HepG2 (cell line): Measurements from ENCODE around the gene ZNF284. TPM values are rescaled to one million over a fixed set of nuclear protein-coding genes. Genes with fewer than 3 reads are reported as not detected.

ENCODE experiments used
- ATAC-seq: fragments of 200-7000 bp; cut with Tn5 transposase; 3 replicates; pipeline ENCODE4 v1.9.1; 2020; ENCODE audit warnings: mild to moderate bottlenecking, moderate library complexity
- BruUV-seq: library from RNA; stranded (reverse); fragments of 400-500 nt; replicated peaks from 2 replicates; lab custom pipeline; 2021; lab: Mats Ljungman, UMichigan
- CTCF ChIA-PET: fragments of 300-600 bp; formaldehyde crosslinking; extraction: SDS; loops from one replicate; lab custom pipeline; 2021; ENCODE audit warnings: low total read pairs, inconsistent platforms, low intra/inter-chr PET ratio; lab: Yijun Ruan, JAX
- POLR2A ChIA-PET: fragments of 350-600 bp; sonication (Branson Sonifier 250); formaldehyde crosslinking; loops from one replicate; lab custom pipeline; 2020; ENCODE audit warnings: antibody characterized with exemption, inconsistent platforms; lab: Yijun Ruan, JAX
- DNase-seq: peaks from one replicate; pipeline ENCODE4 v3.0.0-alpha.2; 2015; ENCODE audit warnings: low spot score
- FAIRE-seq: peaks from 3 replicates; lab custom pipeline; 2011; peaks lifted over from hg19 to GRCh38; lab: Jason Lieb, UNC
- H2AFZ ChIP-seq: one replicate; pipeline ENCODE4 v1.6.1; 2011; ENCODE audit warnings: low read length, inconsistent platforms
- H3K27ac ChIP-seq: fragments of 300-600 bp; 3 replicates; pipeline ENCODE4 v1.8.0; 2011; ENCODE audit warnings: mixed run types, mild to moderate bottlenecking, mixed read lengths, low read length, inconsistent platforms; ENCODE audit not compliant: insufficient read depth; ENCODE audit errors: extremely low read length
- H3K27me3 ChIP-seq, 2 experiments: fragments of 200-600 bp in 1 of 2; 2 replicates in 1 of 2; 3 replicates in 1 of 2; pipeline versions ENCODE4 v1.6.0 to v1.8.0; 2011; ENCODE audit warnings: low read length in 2 of 2, mild to moderate bottlenecking in 2 of 2, moderate library complexity in 2 of 2, inconsistent platforms in 1 of 2; ENCODE audit not compliant: insufficient read depth in 2 of 2, control insufficient read depth in 1 of 2
- H3K36me3 ChIP-seq, 2 experiments: fragments of 200-600 bp in 1 of 2; replicated peaks in 1 of 2; 2 replicates in 1 of 2; 3 replicates in 1 of 2; pipeline versions ENCODE4 v1.5.1 to v1.8.0; 2011; ENCODE audit warnings: low read length in 2 of 2, inconsistent platforms in 1 of 2; ENCODE audit not compliant: insufficient read depth in 2 of 2, control insufficient read depth in 1 of 2
- H3K4me1 ChIP-seq: 2 replicates; pipeline ENCODE4 v1.5.1; 2012; ENCODE audit warnings: low read length, inconsistent platforms; ENCODE audit not compliant: insufficient read depth
- H3K4me2 ChIP-seq: 2 replicates; pipeline ENCODE4 v1.6.0; 2011; ENCODE audit warnings: low read depth, low read length, inconsistent platforms
- H3K4me3 ChIP-seq, 3 experiments: fragments of 200-600 bp in 1 of 3; sonication (generic), shearing (Covaris generic) in 1 of 3; replicated peaks in 1 of 3; 2 replicates each; pipeline ENCODE4 v1.5.1; 2011 to 2016; ENCODE audit warnings: low read length in 3 of 3, inconsistent platforms in 2 of 3, low read depth in 2 of 3, mild to moderate bottlenecking in 2 of 3, control low read depth in 1 of 3, mixed read lengths in 1 of 3; ENCODE audit not compliant: insufficient read depth in 1 of 3
- H3K79me2 ChIP-seq: one replicate; pipeline ENCODE4 v1.6.1; 2011; ENCODE audit warnings: low read length, inconsistent platforms; ENCODE audit not compliant: insufficient read depth
- H3K9ac ChIP-seq: 2 replicates; pipeline ENCODE4 v1.6.0; 2011; ENCODE audit warnings: mild to moderate bottlenecking, low read depth, low read length, inconsistent platforms; ENCODE audit not compliant: insufficient read depth
- H3K9me3 ChIP-seq: 2 replicates; pipeline ENCODE4 v1.5.1; 2012; ENCODE audit warnings: mild to moderate bottlenecking, low read length
- H4K20me1 ChIP-seq: 2 replicates; pipeline ENCODE4 v1.6.0; 2011; ENCODE audit warnings: inconsistent platforms, mild to moderate bottlenecking, low read length, moderate library complexity; ENCODE audit not compliant: insufficient read depth
- ATF4 ChIP-seq, 2 experiments: fragments of 450-650 bp in 1 of 2; sonication (generic) in 1 of 2; formaldehyde crosslinking; IDR thresholded peaks; 2 replicates each; pipeline versions ENCODE4 v1.5.0 to v1.8.0; 2020 to 2022; ENCODE audit warnings: mild to moderate bottlenecking in 1 of 2, missing genetic modification reagents in 1 of 2
- EZH2 ChIP-seq: conservative IDR thresholded peaks from 2 replicates; pipeline ENCODE4 v1.6.1; 2012; ENCODE audit warnings: mild to moderate bottlenecking, low read depth, low read length, moderate library complexity
- FOXC1 ChIP-seq: sonication (generic); formaldehyde crosslinking; IDR thresholded peaks from 2 replicates; pipeline ENCODE4 v1.8.0; 2022; ENCODE audit warnings: mild to moderate bottlenecking, missing genetic modification reagents, borderline replicate concordance
- GATAD1 ChIP-seq: IDR thresholded peaks from 2 replicates; pipeline ENCODE4 v1.6.1; 2016; ENCODE audit warnings: missing genetic modification reagents, missing compliant biosample characterization
- GMEB1 ChIP-seq: sonication (generic); formaldehyde crosslinking; IDR thresholded peaks from 2 replicates; pipeline ENCODE4 v1.5.1; 2020; ENCODE audit warnings: missing genetic modification reagents, mild to moderate bottlenecking, borderline replicate concordance
- KDM1A ChIP-seq: IDR thresholded peaks from 2 replicates; pipeline ENCODE4 v1.6.1; 2016; ENCODE audit warnings: missing compliant biosample characterization
- MTF1 ChIP-seq: sonication (generic); formaldehyde crosslinking; IDR thresholded peaks from 2 replicates; pipeline ENCODE4 v1.5.0; 2020; ENCODE audit warnings: missing genetic modification reagents
- ONECUT2 ChIP-seq: sonication (generic); formaldehyde crosslinking; IDR thresholded peaks from 2 replicates; pipeline ENCODE4 v1.4.0; 2020; ENCODE audit warnings: missing genetic modification reagents
- POLR2A ChIP-seq, 2 experiments: IDR thresholded peaks; 2 replicates each; pipeline ENCODE4 v1.6.1; 2011; ENCODE audit warnings: low read depth in 2 of 2, low read length in 2 of 2, mild to moderate bottlenecking in 1 of 2, moderate library complexity in 1 of 2; ENCODE audit not compliant: insufficient read depth in 1 of 2
- SOX13 ChIP-seq, 3 experiments: fragments of 450-650 bp in 1 of 3; sonication (generic) in 1 of 3; formaldehyde crosslinking in 1 of 3; IDR thresholded peaks in 2 of 3; conservative IDR thresholded peaks in 1 of 3; 2 replicates each; pipeline versions ENCODE4 v1.5.0 to v1.6.1; 2016 to 2020; ENCODE audit warnings: antibody characterized with exemption in 1 of 3, mild to moderate bottlenecking in 1 of 3, missing compliant biosample characterization in 1 of 3, missing genetic modification reagents in 1 of 3, moderate library complexity in 1 of 3
- TP53 ChIP-seq: sonication (generic); formaldehyde crosslinking; conservative IDR thresholded peaks from 2 replicates; pipeline ENCODE4 v1.4.0; 2020; ENCODE audit warnings: missing genetic modification reagents
- YEATS2 ChIP-seq: sonication (generic); formaldehyde crosslinking; IDR thresholded peaks from 2 replicates; pipeline ENCODE4 v1.4.0; 2020; ENCODE audit warnings: missing genetic modification reagents, borderline replicate concordance
- ZNF18 ChIP-seq: sonication (generic); formaldehyde crosslinking; IDR thresholded peaks from 2 replicates; pipeline ENCODE4 v1.8.0; 2022; ENCODE audit warnings: mild to moderate bottlenecking, missing genetic modification reagents; ENCODE audit not compliant: insufficient replicate concordance
- ZNF329 ChIP-seq: sonication (generic); formaldehyde crosslinking; IDR thresholded peaks from 2 replicates; pipeline ENCODE4 v1.9.0; 2021; ENCODE audit warnings: low read depth, mild to moderate bottlenecking, missing genetic modification reagents
- ZNF44 ChIP-seq: sonication (generic); formaldehyde crosslinking; IDR thresholded peaks from 2 replicates; pipeline ENCODE4 v1.5.1; 2020; ENCODE audit warnings: mild to moderate bottlenecking, missing genetic modification reagents
- ZNF607 ChIP-seq: sonication (generic); formaldehyde crosslinking; IDR thresholded peaks from 2 replicates; pipeline ENCODE4 v1.5.1; 2020; ENCODE audit warnings: missing genetic modification reagents, mild to moderate bottlenecking, borderline replicate concordance
- WGBS: methylation state at CpG from one replicate; pipeline ENCODE4 v1.1.6; 2017; ENCODE audit warnings: low lambda C conversion rate; 5-methylcytosine and 5-hydroxymethylcytosine counted together
- in situ Hi-C: cut with HindIII; loops from 2 replicates; pipeline ENCODE4 v1.10.0; 2017; ENCODE audit warnings: low pct_unique_long_range_greater_than_20kb; ENCODE audit not compliant: extremely low pct_ligation_motif_present
- intact Hi-C: fragments of 100-400 bp; cut with micrococcal nuclease; formaldehyde crosslinking; loops from one replicate; pipeline ENCODE4 v1.10.0; 2022; ENCODE audit not compliant: unreplicated experiment
- polyA plus RNA-seq, 8 experiments: library from polyadenylated mRNA; depleted of rRNA in 3 of 8; stranded (reverse) in 7 of 8; unstranded in 1 of 8; fragments of >200 nt; fragmentation: Illumina TruSeq in 4 of 8; extraction: Trizol in 4 of 8; gene quantifications; 2 replicates each; pipeline versions ENCODE4 v1.2.1 to v1.2.3, GENCODE V29; 2011 to 2016; ENCODE audit warnings: low read depth in 4 of 8, missing spikeins in 1 of 8, mixed read lengths in 1 of 8; ENCODE audit not compliant: insufficient read depth in 1 of 8
- total RNA-seq, 5 experiments: library from RNA; depleted of rRNA; stranded (reverse); fragments of >200 nt; fragmentation: Illumina TruSeq; extraction: Trizol; gene quantifications; 2 replicates each; pipeline ENCODE4 v1.2.3, GENCODE V29; 2016; ENCODE audit warnings: low read depth in 1 of 5
- TF ChIP-seq, protein P1 (sequence below): fragments of 450-650 bp; IDR thresholded peaks from 2 replicates; pipeline ENCODE4 v1.6.1; 2016

ZNF284 gene
- total and polyA plus RNA-seq, 2 of the 13 experiments (the other 11 are each of a cell fraction or from before 2014, with no cell fraction given) = 1.2 to 2.3 TPM

DNA sequence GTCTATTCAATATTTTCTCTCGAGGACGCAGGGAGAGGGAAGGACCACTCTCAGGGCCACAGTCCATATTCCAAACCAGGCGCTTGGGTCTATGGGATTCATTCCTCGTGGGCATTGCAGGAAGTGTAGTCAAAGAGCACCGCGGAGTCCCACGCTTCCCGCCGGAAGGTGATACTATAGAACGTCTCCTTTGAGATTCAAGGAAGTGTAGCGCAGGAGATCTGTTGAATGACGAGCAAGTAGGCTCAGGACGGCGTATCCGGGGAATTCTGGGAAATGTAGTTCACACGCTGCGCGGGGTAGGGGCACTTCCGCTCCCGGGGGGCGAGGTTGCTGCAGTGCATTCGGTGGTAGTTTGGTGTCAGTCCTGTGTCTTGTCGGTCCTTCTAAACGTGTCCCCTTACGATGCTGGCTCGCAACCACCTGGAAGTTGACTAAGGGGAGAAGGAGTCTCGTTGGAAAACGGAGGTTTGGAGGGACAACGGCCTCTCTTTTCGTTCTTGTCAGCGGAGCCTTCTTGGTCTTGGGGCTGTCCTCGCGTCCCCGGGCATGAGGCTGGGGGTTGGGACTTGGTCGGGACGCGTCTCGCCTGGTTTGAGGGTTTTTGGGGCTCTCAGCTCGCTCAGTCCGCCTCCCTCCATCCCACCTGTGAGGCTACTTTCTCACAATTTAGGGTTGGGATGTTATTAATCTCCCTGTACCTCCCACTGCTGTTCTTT is at the start of gene ZNF284 (continued):
- TF ChIP-seq GMEB1 (CRISPR knock-in tag) (peak; percentile 89), ZNF18 (CRISPR knock-in tag) (no peak), TP53 (no peak), ATF4 (CRISPR knock-in tag; IDR thresholded peaks at IDR 0.05) (peak in 1 of 2 experiments; percentile 29; a peak in 1 of 4 replicates), MTF1 (no peak), FOXC1 (0 out of 2 replicates have a peak, but pooled peaks have one; percentile 5)

DNA sequence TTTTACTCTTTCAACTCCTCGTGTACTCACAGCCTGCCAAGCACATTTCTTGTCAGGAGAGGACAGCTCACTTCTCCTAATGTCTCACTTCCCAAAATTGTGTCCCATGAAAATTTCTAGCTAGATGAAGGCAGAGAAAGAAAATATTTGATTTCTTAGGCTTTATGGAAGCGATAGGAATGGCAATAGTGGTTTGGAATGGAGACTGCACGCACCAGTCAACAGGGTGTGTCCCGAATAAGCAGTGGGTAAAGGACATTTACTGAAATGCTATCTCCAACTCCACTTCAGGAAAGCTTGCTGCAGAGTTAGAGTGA is 47.1 kb upstream of the ZNF284 start:
- 41% methylated on average over 4 of the region's 4 CpGs for WGBS
- Histone ChIP-seq H3K4me2 (peak overlapping the region; percentile 85), H3K27me3 (no peaks in the 10 kb centered on the region; a peak in 1 of 5 replicates), H3K9me3 (no peaks in the 10 kb centered on the region), H4K20me1 (no peaks in the 10 kb centered on the region), H3K4me1 (peaks cover 16% of the 10 kb centered on the region; the same call in 1 of the 2 replicates), H3K27ac (no peak overlapping the region), H3K9ac (peak overlapping the region; percentile 75), H3K79me2 (peaks cover 4% of the 10 kb centered on the region), H2AFZ (peak overlapping the region; percentile 98), H3K36me3 (peaks cover 3 to 16% of the 10 kb centered on the region in 2 experiments; a peak in 3 of 5 replicates), H3K4me3 (peak overlapping the region; percentile 88 to 97 (median 91))
- POLR2A ChIA-PET = interaction anchor here (0.7 to 1.6 kb wide), 3 partner anchors 20 to 117 kb away, joined by 3 to 5 read pairs (median 3); partner anchors contain the start of gene ZNF45
- DNase-seq (no peak), ATAC-seq (no peak), FAIRE-seq (no peak)
- in situ Hi-C loops = no loop called here
- CTCF ChIA-PET = no interaction called here
- intact Hi-C loops = loop anchor here (2.0 kb wide), 1 partner anchor 74 kb away; the partner anchor contains the start of gene ZNF221
- BruUV-seq = no TSS peak
- no peak for TF ChIP-seq SOX13 (IDR thresholded peaks at IDR 0.05)
- TF ChIP-seq SOX13 (CRISPR knock-in tag; conservative IDR thresholded peaks at IDR 0.05 in 1 of 2, IDR thresholded peaks at IDR 0.05 in 1 of 2) = 0 out of 4 replicates have a peak, but pooled peaks of 1 of the 2 experiments have one; percentile 5
- no peak for TF ChIP-seq ZNF44 (CRISPR knock-in tag)
- 0 out of 4 replicates have a peak, but pooled peaks of 1 of the 2 experiments have one; percentile 23 for TF ChIP-seq POLR2A (IDR thresholded peaks at IDR 0.05; ENCODE audit: insufficient read depth in 1 of 2, low read depth in 2 of 2, low read length in 2 of 2)
- TF ChIP-seq EZH2 = no peak
- TF ChIP-seq ZNF607 (CRISPR knock-in tag) = 0 out of 2 replicates have a peak, but pooled peaks have one; percentile 13
- TF ChIP-seq ONECUT2 (CRISPR knock-in tag) = no peak
- TF ChIP-seq GATAD1 = no peak
- TF ChIP-seq, protein P1, sequence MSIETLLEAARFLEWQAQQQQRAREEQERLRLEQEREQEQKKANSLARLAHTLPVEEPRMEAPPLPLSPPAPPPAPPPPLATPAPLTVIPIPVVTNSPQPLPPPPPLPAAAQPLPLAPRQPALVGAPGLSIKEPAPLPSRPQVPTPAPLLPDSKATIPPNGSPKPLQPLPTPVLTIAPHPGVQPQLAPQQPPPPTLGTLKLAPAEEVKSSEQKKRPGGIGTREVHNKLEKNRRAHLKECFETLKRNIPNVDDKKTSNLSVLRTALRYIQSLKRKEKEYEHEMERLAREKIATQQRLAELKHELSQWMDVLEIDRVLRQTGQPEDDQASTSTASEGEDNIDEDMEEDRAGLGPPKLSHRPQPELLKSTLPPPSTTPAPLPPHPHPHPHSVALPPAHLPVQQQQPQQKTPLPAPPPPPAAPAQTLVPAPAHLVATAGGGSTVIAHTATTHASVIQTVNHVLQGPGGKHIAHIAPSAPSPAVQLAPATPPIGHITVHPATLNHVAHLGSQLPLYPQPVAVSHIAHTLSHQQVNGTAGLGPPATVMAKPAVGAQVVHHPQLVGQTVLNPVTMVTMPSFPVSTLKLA = no peak
- TF ChIP-seq ZNF329 = no peak
- no peak for TF ChIP-seq KDM1A (CRISPR knock-in tag)
- no peak for TF ChIP-seq YEATS2 (CRISPR knock-in tag)
